Fibroblast of peridontal ligament (primary cell): ENCODE data around the gene OR13G1.
"Not testable (repeated sequence)": the region's sequence is repeated elsewhere in the genome, so short reads cannot be mapped to it uniquely, and the experiment has no call there.

Source experiments
- DNase-seq: peaks from one replicate; pipeline ENCODE4 v3.0.0-alpha.2; 2010; ENCODE audit errors: extremely low read depth

OR13G1 gene

GRCh38 chr1:247679639-247680038 lies at the start of gene OR13G1:
Gene OR13G1, minus strand, starts transcription at chr1:247679739. Its CDS starts 6,698 bp downstream, at chr1:247673041.
- no peak for DNase-seq

- no peak for DNase-seq
Measured at GRCh38 chr1:247721222-247721621, 41.7 kb upstream of the OR13G1 start.

GRCh38 chr1:247716546-247716945 lies 37.0 kb upstream of the OR13G1 start, which contains the start of gene OR6F1:
Gene OR6F1, minus strand, starts transcription at chr1:247716646. Its CDS starts 3,891 bp downstream, at chr1:247712755.
- DNase-seq: no peak

- no peak for DNase-seq
Measured at GRCh38 chr1:247713753-247714152, 34.2 kb upstream of the OR13G1 start.

- not testable (repeated sequence) for DNase-seq
Measured at GRCh38 chr1:247710681-247711080, 31.1 kb upstream of the OR13G1 start.

GRCh38 chr1:247701338-247701737 lies 21.8 kb upstream of the OR13G1 start:
- no peak for DNase-seq

- DNase-seq: no peak
Measured at GRCh38 chr1:247681288-247681897, 1.9 kb upstream of the OR13G1 start.

- no peak for DNase-seq
Measured at GRCh38 chr1:247680171-247680570, 632 bp upstream of the OR13G1 start.

GRCh38 chr1:247669225-247669624 lies 10.3 kb downstream of the OR13G1 start:
- no peak for DNase-seq

- no peak for DNase-seq
Measured at GRCh38 chr1:247656221-247656875, 23.2 kb downstream of the OR13G1 start.

GRCh38 chr1:247653040-247653439 lies 26.5 kb downstream of the OR13G1 start:
- DNase-seq: no peak

GRCh38 chr1:247647864-247648263 lies 31.7 kb downstream of the OR13G1 start:
- DNase-seq: no peak

- no peak for DNase-seq
Measured at GRCh38 chr1:247646867-247647266, 32.7 kb downstream of the OR13G1 start.

GRCh38 chr1:247642742-247643141 lies 36.8 kb downstream of the OR13G1 start:
- no peak for DNase-seq

- DNase-seq: no peak
Measured at GRCh38 chr1:247639381-247639981, 40.1 kb downstream of the OR13G1 start.

GRCh38 chr1:247638781-247639180 lies 40.8 kb downstream of the OR13G1 start:
- DNase-seq: no peak

- no peak for DNase-seq
Measured at GRCh38 chr1:247638011-247638410, 41.5 kb downstream of the OR13G1 start.

- DNase-seq: no peak
Measured at GRCh38 chr1:247627951-247628350, 51.6 kb downstream of the OR13G1 start.
